GM12878 (cell line): ENCODE data around the gene LCA5. TPM values are rescaled to one million over a fixed set of nuclear protein-coding genes. Genes with fewer than 3 reads are reported as not detected.

Source experiments
- ATAC-seq: fragments of 200-7000 bp; cut with Tn5 transposase; 3 replicates; pipeline ENCODE4 v1.9.1; 2020; ENCODE audit warnings: mild to moderate bottlenecking, moderate library complexity
- BruUV-seq: library from RNA; stranded (reverse); fragments of 400-500 nt; replicated peaks from 2 replicates; lab custom pipeline; 2021; lab: Mats Ljungman, UMichigan
- CTCF ChIA-PET: fragments of 300-600 bp; sonication (Branson Sonifier 250); formaldehyde crosslinking; extraction: SDS; loops from one replicate; lab custom pipeline; 2021; ENCODE audit warnings: inconsistent platforms; lab: Yijun Ruan, JAX
- POLR2A ChIA-PET: fragments of 350-600 bp; formaldehyde crosslinking; extraction: SDS; loops from one replicate; lab custom pipeline; 2021; ENCODE audit warnings: inconsistent platforms; lab: Charles Lee
- RAD21 ChIA-PET: fragments of 300-600 bp; sonication (Branson Sonifier 250); formaldehyde crosslinking; loops from one replicate; lab custom pipeline; 2023; ENCODE audit warnings: antibody characterized with exemption; ENCODE audit not compliant: unreplicated experiment; lab: Charles Lee
- SMC1A ChIA-PET: fragments of 300-600 bp; sonication (Branson Sonifier 250); formaldehyde crosslinking; loops from one replicate; lab custom pipeline; 2023; ENCODE audit not compliant: unreplicated experiment, uncharacterized antibody; lab: Charles Lee
- DNase-seq: peaks from one replicate; pipeline ENCODE4 v3.0.0-alpha.2; 2011; ENCODE audit warnings: low read depth, low spot score
- FAIRE-seq: peaks from 3 replicates; lab custom pipeline; 2011; peaks lifted over from hg19 to GRCh38; lab: Jason Lieb, UNC
- H2AFZ ChIP-seq: 2 replicates; pipeline ENCODE4 v1.6.0; 2011; ENCODE audit warnings: low read depth, low read length, control low read depth; ENCODE audit not compliant: control insufficient read depth
- H3K27ac ChIP-seq: 2 replicates; pipeline ENCODE4 v1.5.1; 2011; ENCODE audit warnings: control low read depth; ENCODE audit not compliant: control insufficient read depth, insufficient read depth
- H3K27me3 ChIP-seq, 2 experiments: replicated peaks in 1 of 2; 2 replicates each; pipeline versions ENCODE4 v1.6.0 to v1.6.1; 2011; ENCODE audit warnings: low read length in 1 of 2; ENCODE audit not compliant: control insufficient read depth in 2 of 2, insufficient read depth in 2 of 2
- H3K36me3 ChIP-seq, 2 experiments: 2 replicates each; pipeline ENCODE4 v1.5.1; 2011; ENCODE audit warnings: low read length in 1 of 2; ENCODE audit not compliant: control insufficient read depth in 2 of 2, insufficient read depth in 2 of 2
- H3K4me1 ChIP-seq: 2 replicates; pipeline ENCODE4 v1.6.1; 2011; ENCODE audit warnings: mild to moderate bottlenecking, low read length, moderate library complexity, mixed read lengths; ENCODE audit not compliant: control insufficient read depth, insufficient read depth
- H3K4me2 ChIP-seq: 2 replicates; pipeline ENCODE4 v1.6.0; 2011; ENCODE audit warnings: control low read depth; ENCODE audit not compliant: control insufficient read depth, insufficient read depth
- H3K4me3 ChIP-seq: fragments of 200-600 bp; sonication (generic); 2 replicates; pipeline ENCODE4 v1.5.1; 2016
- H3K79me2 ChIP-seq: 2 replicates; pipeline ENCODE4 v1.6.0; 2011; ENCODE audit warnings: low read length; ENCODE audit not compliant: control insufficient read depth, insufficient read depth
- H3K9ac ChIP-seq: 2 replicates; pipeline ENCODE4 v1.8.0; 2011; ENCODE audit warnings: low read length, control low read depth, mixed read lengths; ENCODE audit not compliant: control insufficient read depth, insufficient read depth
- H3K9me3 ChIP-seq: replicated peaks from 3 replicates; pipeline ENCODE4 v1.5.1; 2011; ENCODE audit warnings: mild to moderate bottlenecking, low read length; ENCODE audit not compliant: control insufficient read depth, insufficient read depth
- H4K20me1 ChIP-seq: 2 replicates; pipeline ENCODE4 v1.6.0; 2011; ENCODE audit not compliant: control insufficient read depth, insufficient read depth
- IKZF1 ChIP-seq: fragments of 450-650 bp; conservative IDR thresholded peaks from 2 replicates; pipeline ENCODE4 v1.6.1; 2017; ENCODE audit warnings: antibody characterized with exemption, mild to moderate bottlenecking
- IKZF2 ChIP-seq, 2 experiments: fragments of 450-650 bp; IDR thresholded peaks; 2 replicates each; pipeline ENCODE4 v1.6.1; 2017; ENCODE audit warnings: mild to moderate bottlenecking in 2 of 2, moderate library complexity in 2 of 2
- KDM1A ChIP-seq: fragments of 200-600 bp; sonication (generic); IDR thresholded peaks from 2 replicates; pipeline ENCODE4 v1.6.1; 2016; ENCODE audit warnings: borderline replicate concordance
- RBBP5 ChIP-seq: fragments of 200-600 bp; sonication (generic); conservative IDR thresholded peaks from 2 replicates; pipeline ENCODE4 v1.6.1; 2016
- SIN3A ChIP-seq: IDR thresholded peaks from 2 replicates; pipeline ENCODE4 v1.6.1; 2012; ENCODE audit warnings: low read depth, low read length, improper control_type of control experiment
- SMC3 ChIP-seq: IDR thresholded peaks from 2 replicates; pipeline ENCODE4 v1.6.1; 2011; ENCODE audit warnings: low read length, improper control_type of control experiment, borderline replicate concordance
- TCF12 ChIP-seq: IDR thresholded peaks from 2 replicates; pipeline ENCODE4 v1.6.1; 2011; ENCODE audit warnings: low read depth, mild to moderate bottlenecking, low read length
- ZNF384 ChIP-seq: IDR thresholded peaks from 2 replicates; pipeline ENCODE4 v1.6.1; 2012; ENCODE audit warnings: low read depth, mild to moderate bottlenecking, low read length, improper control_type of control experiment, borderline replicate concordance
- ZNF622 ChIP-seq: fragments of 450-650 bp; IDR thresholded peaks from 2 replicates; pipeline ENCODE4 v1.6.1; 2017; ENCODE audit warnings: mild to moderate bottlenecking, inconsistent platforms
- WGBS: methylation state at CpG from one replicate; pipeline ENCODE4 v1.1.6; 2016; ENCODE audit warnings: low lambda C conversion rate; ENCODE audit not compliant: insufficient replicate concordance, insufficient coverage; ENCODE audit errors: missing lambda C conversion rate; 5-methylcytosine and 5-hydroxymethylcytosine counted together
- in situ Hi-C: fragments of 300-500 bp; cut with MboI; formaldehyde crosslinking; loops from 9 replicates; pipeline ENCODE4 v1.14.3; 2018; ENCODE audit warnings: mixed read lengths
- intact Hi-C: fragments of 100-400 bp; cut with micrococcal nuclease; formaldehyde crosslinking; loops from one replicate; pipeline ENCODE4 v1.14.2; 2022; ENCODE audit not compliant: unreplicated experiment
- polyA plus RNA-seq, 11 experiments: library from polyadenylated mRNA; depleted of rRNA in 4 of 11; unstranded in 6 of 11; stranded (reverse) in 5 of 11; fragments of >200 nt; fragmentation: Nextera tagmentation in 4 of 11; fragmentation: Illumina TruSeq in 1 of 11; extraction: Ambion mirVana in 4 of 11; extraction: Trizol in 1 of 11; gene quantifications; 1 replicate in 1 of 11; 2 replicates in 10 of 11; pipeline versions ENCODE4 v1.2.1 to v1.2.3, GENCODE V29; 2011 to 2016; ENCODE audit warnings: inconsistent platforms in 2 of 11, missing spikeins in 2 of 11, low read depth in 1 of 11
- total RNA-seq, 4 experiments: library from RNA; depleted of rRNA in 3 of 4; stranded (reverse); fragments of >200 nt in 3 of 4; fragmentation: Illumina TruSeq in 1 of 4; extraction: Trizol in 1 of 4; gene quantifications; 2 replicates each; pipeline versions ENCODE4 v1.2.1 to v1.2.3, GENCODE V29; 2013 to 2021
- TF ChIP-seq, protein P1 (sequence below): fragments of 150-350 bp; IDR thresholded peaks from 2 replicates; pipeline ENCODE4 v1.6.1; 2016; ENCODE audit warnings: low read depth, low read length
- TF ChIP-seq, protein P2 (sequence below): IDR thresholded peaks from 2 replicates; pipeline ENCODE4 v1.6.1; 2012; ENCODE audit warnings: low read length, inconsistent platforms
- TF ChIP-seq, protein P3 (sequence below): fragments of 450-650 bp; IDR thresholded peaks from 2 replicates; pipeline ENCODE4 v1.6.1; 2016; ENCODE audit warnings: mild to moderate bottlenecking
- TF ChIP-seq, protein P4 (sequence below): IDR thresholded peaks from 2 replicates; pipeline ENCODE4 v1.6.1; 2011; ENCODE audit warnings: borderline replicate concordance, low read depth, mild to moderate bottlenecking, moderate library complexity, mixed read lengths, low read length; ENCODE audit not compliant: insufficient read depth; ENCODE audit errors: extremely low read length

The LCA5 gene
- total and polyA plus RNA-seq, 10 of the 15 experiments (the other 5 are each of a cell fraction or from before 2014, with no cell fraction given), result 0.13 to 0.45 (median 0.27) TPM

DNA sequence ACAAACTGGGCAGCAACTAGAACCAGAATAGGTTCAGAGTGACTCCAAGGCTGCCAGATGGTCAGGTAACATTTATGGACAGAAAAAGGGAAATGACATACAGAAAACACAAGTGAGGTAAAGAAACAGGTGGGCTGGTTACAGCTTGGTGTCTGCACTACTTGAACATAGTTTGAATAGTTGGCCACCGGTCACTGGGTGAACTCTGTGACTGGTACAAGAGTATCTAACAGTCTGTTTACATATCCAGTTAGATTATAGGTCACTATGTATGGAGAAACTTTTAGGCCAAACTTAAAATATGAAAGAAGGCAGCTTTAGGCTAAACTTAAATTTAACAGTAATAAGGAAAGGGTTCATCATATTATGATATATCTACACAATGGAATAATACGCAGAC, 32.9 kb downstream of the LCA5 start (continued):
- TF ChIP-seq KDM1A, result no peak
- TF ChIP-seq, all 136 proteins: peak for 0

DNA sequence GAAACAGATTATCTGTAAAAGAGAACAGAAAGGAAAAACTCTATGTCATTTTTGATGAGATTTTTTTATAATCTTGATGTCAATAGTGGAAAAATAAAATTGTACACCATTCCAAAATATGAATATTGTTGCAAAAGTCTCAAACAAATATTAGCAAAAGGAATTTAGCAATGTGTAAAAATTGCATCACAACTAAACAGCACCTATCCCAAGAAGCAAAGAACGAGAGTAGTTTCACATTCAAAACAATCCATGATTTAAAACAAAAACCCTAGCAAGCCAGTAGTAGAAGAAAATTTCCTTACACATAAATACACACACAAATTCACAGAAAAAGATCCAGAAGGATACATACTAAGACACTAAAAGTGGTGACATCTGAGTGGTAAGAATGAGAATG, 38.4 kb downstream of the LCA5 start:
- ATAC-seq (no peak), FAIRE-seq (no peak)
- no TSS peak for BruUV-seq
- TF ChIP-seq SIN3A (no peak), ZNF622 (no peak), RBBP5 (no peak), ZNF384 (no peak), SMC3 (no peak), TCF12 (no peak), IKZF1 (no peak), IKZF2 (IDR thresholded peaks at IDR 0.05) (no peak)
- TF ChIP-seq, protein P1, sequence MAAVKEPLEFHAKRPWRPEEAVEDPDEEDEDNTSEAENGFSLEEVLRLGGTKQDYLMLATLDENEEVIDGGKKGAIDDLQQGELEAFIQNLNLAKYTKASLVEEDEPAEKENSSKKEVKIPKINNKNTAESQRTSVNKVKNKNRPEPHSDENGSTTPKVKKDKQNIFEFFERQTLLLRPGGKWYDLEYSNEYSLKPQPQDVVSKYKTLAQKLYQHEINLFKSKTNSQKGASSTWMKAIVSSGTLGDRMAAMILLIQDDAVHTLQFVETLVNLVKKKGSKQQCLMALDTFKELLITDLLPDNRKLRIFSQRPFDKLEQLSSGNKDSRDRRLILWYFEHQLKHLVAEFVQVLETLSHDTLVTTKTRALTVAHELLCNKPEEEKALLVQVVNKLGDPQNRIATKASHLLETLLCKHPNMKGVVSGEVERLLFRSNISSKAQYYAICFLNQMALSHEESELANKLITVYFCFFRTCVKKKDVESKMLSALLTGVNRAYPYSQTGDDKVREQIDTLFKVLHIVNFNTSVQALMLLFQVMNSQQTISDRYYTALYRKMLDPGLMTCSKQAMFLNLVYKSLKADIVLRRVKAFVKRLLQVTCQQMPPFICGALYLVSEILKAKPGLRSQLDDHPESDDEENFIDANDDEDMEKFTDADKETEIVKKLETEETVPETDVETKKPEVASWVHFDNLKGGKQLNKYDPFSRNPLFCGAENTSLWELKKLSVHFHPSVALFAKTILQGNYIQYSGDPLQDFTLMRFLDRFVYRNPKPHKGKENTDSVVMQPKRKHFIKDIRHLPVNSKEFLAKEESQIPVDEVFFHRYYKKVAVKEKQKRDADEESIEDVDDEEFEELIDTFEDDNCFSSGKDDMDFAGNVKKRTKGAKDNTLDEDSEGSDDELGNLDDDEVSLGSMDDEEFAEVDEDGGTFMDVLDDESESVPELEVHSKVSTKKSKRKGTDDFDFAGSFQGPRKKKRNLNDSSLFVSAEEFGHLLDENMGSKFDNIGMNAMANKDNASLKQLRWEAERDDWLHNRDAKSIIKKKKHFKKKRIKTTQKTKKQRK, result no peak
- TF ChIP-seq, protein P2, sequence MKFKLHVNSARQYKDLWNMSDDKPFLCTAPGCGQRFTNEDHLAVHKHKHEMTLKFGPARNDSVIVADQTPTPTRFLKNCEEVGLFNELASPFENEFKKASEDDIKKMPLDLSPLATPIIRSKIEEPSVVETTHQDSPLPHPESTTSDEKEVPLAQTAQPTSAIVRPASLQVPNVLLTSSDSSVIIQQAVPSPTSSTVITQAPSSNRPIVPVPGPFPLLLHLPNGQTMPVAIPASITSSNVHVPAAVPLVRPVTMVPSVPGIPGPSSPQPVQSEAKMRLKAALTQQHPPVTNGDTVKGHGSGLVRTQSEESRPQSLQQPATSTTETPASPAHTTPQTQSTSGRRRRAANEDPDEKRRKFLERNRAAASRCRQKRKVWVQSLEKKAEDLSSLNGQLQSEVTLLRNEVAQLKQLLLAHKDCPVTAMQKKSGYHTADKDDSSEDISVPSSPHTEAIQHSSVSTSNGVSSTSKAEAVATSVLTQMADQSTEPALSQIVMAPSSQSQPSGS, result no peak
- TF ChIP-seq, protein P3, sequence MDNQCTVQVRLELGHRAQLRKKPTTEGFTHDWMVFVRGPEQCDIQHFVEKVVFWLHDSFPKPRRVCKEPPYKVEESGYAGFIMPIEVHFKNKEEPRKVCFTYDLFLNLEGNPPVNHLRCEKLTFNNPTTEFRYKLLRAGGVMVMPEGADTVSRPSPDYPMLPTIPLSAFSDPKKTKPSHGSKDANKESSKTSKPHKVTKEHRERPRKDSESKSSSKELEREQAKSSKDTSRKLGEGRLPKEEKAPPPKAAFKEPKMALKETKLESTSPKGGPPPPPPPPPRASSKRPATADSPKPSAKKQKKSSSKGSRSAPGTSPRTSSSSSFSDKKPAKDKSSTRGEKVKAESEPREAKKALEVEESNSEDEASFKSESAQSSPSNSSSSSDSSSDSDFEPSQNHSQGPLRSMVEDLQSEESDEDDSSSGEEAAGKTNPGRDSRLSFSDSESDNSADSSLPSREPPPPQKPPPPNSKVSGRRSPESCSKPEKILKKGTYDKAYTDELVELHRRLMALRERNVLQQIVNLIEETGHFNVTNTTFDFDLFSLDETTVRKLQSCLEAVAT, result no peak
- TF ChIP-seq, protein P4, sequence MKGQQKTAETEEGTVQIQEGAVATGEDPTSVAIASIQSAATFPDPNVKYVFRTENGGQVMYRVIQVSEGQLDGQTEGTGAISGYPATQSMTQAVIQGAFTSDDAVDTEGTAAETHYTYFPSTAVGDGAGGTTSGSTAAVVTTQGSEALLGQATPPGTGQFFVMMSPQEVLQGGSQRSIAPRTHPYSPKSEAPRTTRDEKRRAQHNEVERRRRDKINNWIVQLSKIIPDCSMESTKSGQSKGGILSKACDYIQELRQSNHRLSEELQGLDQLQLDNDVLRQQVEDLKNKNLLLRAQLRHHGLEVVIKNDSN, result no peak

More for the DNA sequence above, 38.4 kb downstream of the LCA5 start:
- Histone ChIP-seq H3K79me2 (no peaks in the 10 kb centered on the region), H4K20me1 (no peaks in the 10 kb centered on the region), H3K9me3 (no peaks in the 10 kb centered on the region), H3K4me3 (no peak overlapping the region), H3K4me2 (no peak overlapping the region), H3K9ac (no peak overlapping the region), H3K27ac (no peak overlapping the region), H3K4me1 (no peaks in the 10 kb centered on the region), H2AFZ (no peak overlapping the region), H3K27me3 (no peaks in the 10 kb centered on the region), H3K36me3 (no peaks in the 10 kb centered on the region)
- SMC1A ChIA-PET, result no interaction called here
- DNase-seq, result no peak
- intact Hi-C loops, result no loop called here
- RAD21 ChIA-PET, result no interaction called here
- in situ Hi-C loops, result no loop called here
- POLR2A ChIA-PET, result no interaction called here
- 45% methylated on average over 1 of the region's 1 CpG for WGBS
- CTCF ChIA-PET, result interaction anchor here (0.7 kb wide), 1 partner anchor 338 kb away, joined by 3 read pairs; no protein-coding TSS in a partner anchor
